ENCODE measurements around the gene PCSK5.

The PCSK5 gene

GRCh38 chr9:76092572-76092971, 202.1 kb downstream of the PCSK5 start:
- no peak for DNase-seq

GRCh38 chr9:76095585-76095984, 205.1 kb downstream of the PCSK5 start:
- no peak for DNase-seq

- no peak for DNase-seq
These were observed 209.0 kb downstream of the PCSK5 start for GRCh38 chr9:76099516-76099915.

- no peak for DNase-seq
These were observed 210.6 kb downstream of the PCSK5 start for GRCh38 chr9:76101075-76101474.

GRCh38 chr9:76101491-76101890, 211.0 kb downstream of the PCSK5 start:
- DNase-seq, result no peak

GRCh38 chr9:76101947-76102346, 211.5 kb downstream of the PCSK5 start:
- DNase-seq, result no peak

GRCh38 chr9:76103531-76104315, 213.2 kb downstream of the PCSK5 start:
- DNase-seq, result no peak

GRCh38 chr9:76107482-76107881, 217.0 kb downstream of the PCSK5 start:
- peak; percentile 55 for DNase-seq

- no peak for DNase-seq
These were observed 219.5 kb downstream of the PCSK5 start for GRCh38 chr9:76109953-76110352.

GRCh38 chr9:76112151-76112550, 221.7 kb downstream of the PCSK5 start:
- no peak for DNase-seq

GRCh38 chr9:76114144-76114543, 223.7 kb downstream of the PCSK5 start:
- peak; percentile 81 for DNase-seq

- DNase-seq, result no peak
These were observed 224.9 kb downstream of the PCSK5 start for GRCh38 chr9:76115396-76115795.

GRCh38 chr9:76115982-76116646, 225.6 kb downstream of the PCSK5 start:
- DNase-seq, result no peak

- no peak for DNase-seq
These were observed 226.4 kb downstream of the PCSK5 start for GRCh38 chr9:76116913-76117312.

GRCh38 chr9:76127637-76128036, 237.2 kb downstream of the PCSK5 start:
- DNase-seq, result no peak

- no peak for DNase-seq
These were observed 245.4 kb downstream of the PCSK5 start for GRCh38 chr9:76135902-76136301.

GRCh38 chr9:76136986-76137385, 246.5 kb downstream of the PCSK5 start:
- DNase-seq, result no peak

- no peak for DNase-seq
These were observed 247.5 kb downstream of the PCSK5 start for GRCh38 chr9:76137931-76138330.

- DNase-seq, result no peak
These were observed 247.9 kb downstream of the PCSK5 start for GRCh38 chr9:76138360-76138759.

GRCh38 chr9:76143834-76144233, 253.4 kb downstream of the PCSK5 start:
- no peak for DNase-seq

- DNase-seq, result no peak
These were observed 259.5 kb downstream of the PCSK5 start for GRCh38 chr9:76150013-76150412.

- DNase-seq, result no peak
These were observed 260.8 kb downstream of the PCSK5 start for GRCh38 chr9:76151267-76151666.

GRCh38 chr9:76153339-76153738, 262.9 kb downstream of the PCSK5 start:
- no peak for DNase-seq

GRCh38 chr9:76153902-76154629, 263.6 kb downstream of the PCSK5 start:
- no peak for DNase-seq
